GM12892 (cell line): Measurements from ENCODE around the gene TFDP1.

Source experiments
- POLR2A ChIP-seq: IDR thresholded peaks from 2 replicates; pipeline ENCODE4 v1.6.1; 2011; ENCODE audit warnings: low read depth, low read length, control low read depth
- POLR2AphosphoS5 ChIP-seq: IDR thresholded peaks from 2 replicates; pipeline ENCODE4 v1.6.1; 2011; ENCODE audit warnings: low read depth, low read length, control low read depth

DNA sequence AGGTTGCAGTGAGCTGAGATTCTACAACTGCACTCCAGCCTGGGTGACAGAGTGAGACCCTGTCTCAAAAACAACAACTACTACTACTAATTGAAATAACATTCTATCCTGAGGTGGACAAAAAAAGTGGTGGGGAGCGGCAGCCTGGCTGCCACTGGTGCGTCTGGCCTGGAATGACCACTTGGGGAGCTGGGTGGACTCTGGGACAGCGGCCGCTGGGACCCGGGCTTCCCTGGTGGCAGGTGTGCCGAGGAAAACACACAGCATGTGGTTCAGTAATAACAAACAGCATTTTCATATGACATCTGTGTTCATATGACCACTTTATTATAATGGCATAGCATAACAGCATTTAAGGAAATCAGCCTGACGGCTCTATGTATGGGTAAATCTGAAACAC, 33.9 kb downstream of the TFDP1 start:
- TF ChIP-seq POLR2A (no peak), POLR2AphosphoS5 (no peak)
